ENCODE results near the gene FYB2.

FYB2 gene

DNA sequence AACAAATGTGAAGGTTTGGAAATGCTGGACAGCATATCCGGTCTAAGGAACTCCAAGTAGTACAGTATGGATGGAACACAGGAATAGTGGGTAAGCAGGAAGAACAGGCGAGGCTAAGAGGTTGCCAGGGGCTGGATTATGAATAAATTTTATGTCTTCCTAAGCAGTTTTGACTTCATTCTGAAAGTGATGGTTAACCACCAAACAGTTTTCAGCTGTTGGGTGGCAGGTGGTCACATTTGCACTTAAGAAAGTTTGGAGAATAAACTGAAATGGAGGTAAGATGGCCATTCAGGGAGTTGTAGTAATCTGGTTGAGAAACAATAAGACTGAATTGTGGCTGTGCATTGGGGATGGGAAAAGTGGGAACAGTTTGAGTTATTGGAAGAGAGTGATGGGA, 90.2 kb downstream of the FYB2 start:
- TF ChIP-seq EZH2phosphoT487 (conservative IDR thresholded peaks at IDR 0.05; ENCODE audit: low read length): no peak
- TF ChIP-seq, protein P1, sequence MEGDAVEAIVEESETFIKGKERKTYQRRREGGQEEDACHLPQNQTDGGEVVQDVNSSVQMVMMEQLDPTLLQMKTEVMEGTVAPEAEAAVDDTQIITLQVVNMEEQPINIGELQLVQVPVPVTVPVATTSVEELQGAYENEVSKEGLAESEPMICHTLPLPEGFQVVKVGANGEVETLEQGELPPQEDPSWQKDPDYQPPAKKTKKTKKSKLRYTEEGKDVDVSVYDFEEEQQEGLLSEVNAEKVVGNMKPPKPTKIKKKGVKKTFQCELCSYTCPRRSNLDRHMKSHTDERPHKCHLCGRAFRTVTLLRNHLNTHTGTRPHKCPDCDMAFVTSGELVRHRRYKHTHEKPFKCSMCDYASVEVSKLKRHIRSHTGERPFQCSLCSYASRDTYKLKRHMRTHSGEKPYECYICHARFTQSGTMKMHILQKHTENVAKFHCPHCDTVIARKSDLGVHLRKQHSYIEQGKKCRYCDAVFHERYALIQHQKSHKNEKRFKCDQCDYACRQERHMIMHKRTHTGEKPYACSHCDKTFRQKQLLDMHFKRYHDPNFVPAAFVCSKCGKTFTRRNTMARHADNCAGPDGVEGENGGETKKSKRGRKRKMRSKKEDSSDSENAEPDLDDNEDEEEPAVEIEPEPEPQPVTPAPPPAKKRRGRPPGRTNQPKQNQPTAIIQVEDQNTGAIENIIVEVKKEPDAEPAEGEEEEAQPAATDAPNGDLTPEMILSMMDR (IDR thresholded peaks at IDR 0.05; ENCODE audit: insufficient read depth, low read length, poor library complexity, severe bottlenecking): no peak
- Histone ChIP-seq H3K9me3 (ENCODE audit: insufficient read depth, low read length) (no peaks in the 10 kb centered on the region), H3K4me3 (ENCODE audit: insufficient read depth, low read length, poor library complexity, severe bottlenecking) (no peak overlapping the region), H3K9me2 (replicated peaks; ENCODE audit: insufficient read depth, low read length) (no peaks in the 10 kb centered on the region), H3K27ac (ENCODE audit: low read depth, low read length) (no peak overlapping the region), H2AFZ (ENCODE audit: low read depth, low read length, severe bottlenecking) (no peak overlapping the region), H3F3A (ENCODE audit: insufficient read depth) (no peaks in the 10 kb centered on the region), H3K27me3 (ENCODE audit: low read length) (no peaks in the 10 kb centered on the region), H3K36me3 (ENCODE audit: low read length) (no peaks in the 10 kb centered on the region), H3K79me2 (ENCODE audit: insufficient read depth, low read length) (no peaks in the 10 kb centered on the region), H4K20me1 (ENCODE audit: low read depth, low read length) (no peaks in the 10 kb centered on the region), H3K4me2 (ENCODE audit: low read depth, low read length, poor library complexity, severe bottlenecking) (no peak overlapping the region), H3K9ac (ENCODE audit: low read length) (no peak overlapping the region)

DNA sequence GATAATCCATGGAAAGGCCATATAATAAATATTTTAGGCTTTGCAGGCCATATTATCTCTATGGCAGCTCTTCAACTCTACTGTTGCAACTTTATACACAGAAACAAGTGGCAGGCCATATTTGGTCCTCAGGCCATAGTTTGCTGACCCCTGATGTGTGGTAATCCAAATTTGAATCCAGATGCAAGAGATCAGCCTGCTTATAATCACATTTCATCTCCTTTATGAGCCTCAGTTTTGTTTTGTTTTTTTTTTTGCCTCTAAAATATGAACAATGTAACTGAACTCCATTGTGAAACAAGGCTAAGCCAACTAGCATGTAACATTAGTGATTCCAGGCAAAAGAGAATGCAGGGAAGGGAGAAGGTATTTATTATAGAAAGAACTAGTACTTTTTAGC, 92.5 kb downstream of the FYB2 start:
- Histone ChIP-seq H3K79me2 (ENCODE audit: insufficient read depth, low read length) (no peaks in the 10 kb centered on the region), H3K27me3 (ENCODE audit: low read length) (no peaks in the 10 kb centered on the region), H3K27ac (ENCODE audit: low read depth, low read length) (no peak overlapping the region), H3F3A (ENCODE audit: insufficient read depth) (no peaks in the 10 kb centered on the region), H3K9me3 (ENCODE audit: insufficient read depth, low read length) (no peaks in the 10 kb centered on the region), H2AFZ (ENCODE audit: low read depth, low read length, severe bottlenecking) (no peak overlapping the region), H3K4me3 (ENCODE audit: insufficient read depth, low read length, poor library complexity, severe bottlenecking) (no peak overlapping the region), H3K9ac (ENCODE audit: low read length) (no peak overlapping the region), H3K9me2 (replicated peaks; ENCODE audit: insufficient read depth, low read length) (no peaks in the 10 kb centered on the region), H3K36me3 (ENCODE audit: low read length) (no peaks in the 10 kb centered on the region), H3K4me2 (ENCODE audit: low read depth, low read length, poor library complexity, severe bottlenecking) (no peak overlapping the region), H4K20me1 (ENCODE audit: low read depth, low read length) (no peaks in the 10 kb centered on the region)
- TF ChIP-seq EZH2phosphoT487 (conservative IDR thresholded peaks at IDR 0.05; ENCODE audit: low read length): no peak
- TF ChIP-seq, protein P1 (IDR thresholded peaks at IDR 0.05; ENCODE audit: insufficient read depth, low read length, poor library complexity, severe bottlenecking): no peak

DNA sequence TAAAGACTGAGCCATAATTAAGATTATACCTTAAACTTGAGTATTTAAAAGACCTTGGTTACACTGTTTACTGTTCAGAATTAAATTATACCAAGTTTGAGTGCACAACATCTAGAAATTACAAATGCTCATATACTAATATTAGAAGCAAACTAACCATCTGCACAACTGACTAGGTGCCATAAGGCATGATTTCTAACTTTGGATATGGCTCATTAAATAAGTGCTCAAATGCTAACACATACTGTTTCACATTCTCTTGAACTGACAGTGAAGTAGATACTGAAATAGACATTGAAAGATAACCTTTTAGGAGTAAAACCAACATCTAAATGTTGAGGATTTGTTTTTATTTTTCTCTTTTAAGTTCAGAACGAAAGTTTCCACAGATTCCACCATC, 100.0 kb downstream of the FYB2 start:
- H4K20me1 ChIP-seq (ENCODE audit: low read depth, low read length): no peaks in the 10 kb centered on the region
- no peak overlapping the region for H3K4me3 ChIP-seq (ENCODE audit: insufficient read depth, low read length, poor library complexity, severe bottlenecking)
- no peaks in the 10 kb centered on the region for H3K36me3 ChIP-seq (ENCODE audit: low read length)
- H3K9me2 ChIP-seq (replicated peaks; ENCODE audit: insufficient read depth, low read length): no peaks in the 10 kb centered on the region
- H3K79me2 ChIP-seq (ENCODE audit: insufficient read depth, low read length): no peaks in the 10 kb centered on the region
- H3K9me3 ChIP-seq (ENCODE audit: insufficient read depth, low read length): no peaks in the 10 kb centered on the region
- H3K27ac ChIP-seq (ENCODE audit: low read depth, low read length): no peak overlapping the region
- H3K27me3 ChIP-seq (ENCODE audit: low read length): no peaks in the 10 kb centered on the region
- TF ChIP-seq, protein P1 (IDR thresholded peaks at IDR 0.05; ENCODE audit: insufficient read depth, low read length, poor library complexity, severe bottlenecking): no peak
- TF ChIP-seq EZH2phosphoT487 (conservative IDR thresholded peaks at IDR 0.05; ENCODE audit: low read length): no peak
- no peak overlapping the region for H3K9ac ChIP-seq (ENCODE audit: low read length)
- no peak overlapping the region for H3K4me2 ChIP-seq (ENCODE audit: low read depth, low read length, poor library complexity, severe bottlenecking)
- no peaks in the 10 kb centered on the region for H3F3A ChIP-seq (ENCODE audit: insufficient read depth)
- no peak overlapping the region for H2AFZ ChIP-seq (ENCODE audit: low read depth, low read length, severe bottlenecking)

Data from SU-DHL-6 (cell line).